Heart right ventricle (tissue), 16 donors: Measurements from ENCODE around the gene CMSS1. TPM values are rescaled to one million over a fixed set of nuclear protein-coding genes. Genes with fewer than 3 reads are reported as not detected.
A peak's percentile ranks its signal among the peaks of the same experiment; 100 is the strongest.

Experiments used
- ATAC-seq, 8 donors: fragments of 200-7000 bp; cut with Tn5 transposase; one replicate each; pipeline ENCODE4 v1.9.1; 2020; ENCODE audit warnings: mild to moderate bottlenecking in 8 of 8, moderate library complexity in 8 of 8, moderate number of reproducible peaks in 1 of 8
- DNase-seq, 2 donors: peaks; one replicate each; pipeline ENCODE4 v3.0.0-alpha.2; 2020
- H3K27ac ChIP-seq, 10 donors: fragments of 200-600 bp; sonication (generic) in 2 of 10; one replicate each; pipeline versions ENCODE4 v1.5.0 to v1.8.0; 2020 to 2022; ENCODE audit warnings: mild to moderate bottlenecking in 3 of 10
- H3K27me3 ChIP-seq, 7 donors: fragments of 200-600 bp; one replicate each; pipeline ENCODE4 v1.8.0; 2021 to 2022; ENCODE audit warnings: mild to moderate bottlenecking in 2 of 7
- H3K36me3 ChIP-seq, 9 donors: fragments of 200-600 bp; sonication (generic) in 1 of 9; one replicate each; pipeline versions ENCODE4 v1.5.0 to v1.8.0; 2020 to 2022; ENCODE audit warnings: mild to moderate bottlenecking in 2 of 9
- H3K4me1 ChIP-seq, 9 donors: fragments of 200-600 bp; sonication (generic) in 1 of 9; one replicate each; pipeline versions ENCODE4 v1.5.0 to v1.8.0; 2020 to 2022; ENCODE audit warnings: mild to moderate bottlenecking in 4 of 9
- H3K4me3 ChIP-seq, 10 donors: fragments of 200-600 bp; sonication (generic) in 2 of 10; one replicate each; pipeline versions ENCODE4 v1.5.0 to v1.8.0; 2020 to 2022; ENCODE audit warnings: mild to moderate bottlenecking in 7 of 10, moderate library complexity in 2 of 10
- H3K9me3 ChIP-seq, 11 donors: fragments of 200-600 bp in 10 of 11; sonication (generic) in 2 of 11; one replicate each; pipeline versions ENCODE4 v1.5.0 to v1.8.0; 2013 to 2022; ENCODE audit warnings: mild to moderate bottlenecking in 2 of 11, control low read depth in 1 of 11, moderate library complexity in 1 of 11
- CTCF ChIP-seq, 9 donors: fragments of 200-600 bp; sonication (generic) in 2 of 9; IDR thresholded peaks; one replicate each; pipeline versions ENCODE4 v1.5.0 to v1.8.0; 2021 to 2022; ENCODE audit warnings: antibody characterized with exemption in 9 of 9, mild to moderate bottlenecking in 5 of 9, moderate library complexity in 1 of 9
- WGBS, 2 donors: extraction: QIAGEN DNeasy Blood & Tissue Kit; methylation state at CpG; one replicate each; pipeline ENCODE4 v1.1.7; 2013; ENCODE audit warnings: inconsistent platforms in 1 of 2; 5-methylcytosine and 5-hydroxymethylcytosine counted together
- intact Hi-C, 10 donors: fragments of 100-400 bp; cut with DNase I; formaldehyde crosslinking; loops; one replicate each; pipeline versions ENCODE4 v1.11.1 to v1.14.2; 2022
- polyA plus RNA-seq, 2 donors: library from polyadenylated mRNA; stranded (reverse); fragments of 200-250 nt; gene quantifications; one replicate each; pipeline ENCODE4 v1.2.3, GENCODE V29; 2013
- total RNA-seq, 10 donors: library from RNA; stranded (reverse); fragmentation: NEBNext Ultra II Directional in 3 of 10; extraction: Animal tissue kit (Norgen Biotek cat#: 25700) in 3 of 10; gene quantifications; one replicate each; pipeline versions ENCODE4 v1.2.1 to v1.2.4, GENCODE V29; 2021 to 2023
- donor health status: Arrhythmogenic right ventricular cardiomyopathy.
- donor health status: ischemic (EF 13 %, LVEDD 7.1; RV severe dilation, severe dysfunction).
- donor health status: healthy with polysubstance abuse.
- donor health status: DM: no; HTN: yes; CAD: no.
- donor health status: DM: no; HTN: no; CAD: no.
- donor health status: ischemic (EF 25% LVEDD 6.9; RV normal size, moderate dysfunction).
- donor health status: ischemic (EF 25% LVEDD 5.7; RV mildly dilated, moderate dysfunction).
- donor health status: healthy.
- donor health status: DM: yes; HTN: yes; CAD: no.
- donor health status: Ischemic cardiomyopathy.
- donor health status: ischemic (EF 35%, LVEDD 5.7; RV mildly dilated, moderate dysfunction).
- donor health status: nonischemic (EF 11% LVEDD 7.7; RV severe dilation, severe dysfunction).
- donor health status: DM: yes; HTN: yes; CAD: no.
- donor health status: PGD.
- donor health status: ischemic (EF 29% LVEDD 5.4; RV normal size, mild dysfunction).
- donor health status: nonischemic (EF 23%, LVEDD 6.1; RV moderate dilation, normal function).

Gene CMSS1
- total and polyA plus RNA-seq, 12 donors = 24.6 to 45.4 (median 34.6) TPM

DNA sequence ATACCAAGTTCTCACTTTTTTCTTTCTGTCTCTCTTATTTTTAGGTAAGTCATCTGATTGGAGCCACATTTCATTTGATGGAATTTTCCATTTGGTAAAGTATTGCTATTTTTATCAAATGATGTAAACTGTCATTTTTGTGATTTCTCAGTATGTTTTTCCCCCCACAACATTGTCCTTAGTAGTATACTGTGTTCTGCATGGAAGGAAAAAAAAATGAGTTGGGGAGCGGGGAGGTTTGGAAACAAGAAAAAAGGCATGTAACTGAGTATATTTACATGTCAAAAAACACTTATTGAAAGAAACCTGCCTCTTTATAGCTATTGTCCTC lies 192.4 kb downstream of the CMSS1 start:
- no peak for TF ChIP-seq CTCF (IDR thresholded peaks at IDR 0.05)
- Histone ChIP-seq H3K27me3 (no peaks in the 10 kb centered on the region), H3K4me3 (no peak overlapping the region), H3K27ac (peak overlapping the region in 8 of 10 donors; percentile 1 to 83 (median 38)), H3K9me3 (peaks cover 0 to 3% (median 0%) of the 10 kb centered on the region in 11 donors), H3K4me1 (peaks cover 12 to 56% (median 53%) of the 10 kb centered on the region in 9 donors), H3K36me3 (no peaks in the 10 kb centered on the region)
- intact Hi-C loops = no loop called here
- ATAC-seq = peak in 4 of 8 donors; percentile 24 to 63 (median 40)
- 92 to 97% methylated on average over 1 of the region's 1 CpG for WGBS, 2 donors
- DNase-seq = no peak

- H3K4me1 ChIP-seq = peaks cover 0 to 24% (median 0%) of the 10 kb centered on the region in 9 donors
- H3K27me3 ChIP-seq = no peaks in the 10 kb centered on the region
- no peaks in the 10 kb centered on the region for H3K36me3 ChIP-seq
- TF ChIP-seq CTCF (IDR thresholded peaks at IDR 0.05) = no peak
- no peak overlapping the region for H3K27ac ChIP-seq
- intact Hi-C loops = no loop called here
- H3K9me3 ChIP-seq = peaks cover 0 to 8% (median 0%) of the 10 kb centered on the region in 11 donors
- no peak overlapping the region for H3K4me3 ChIP-seq
- no peak for DNase-seq
- no peak for ATAC-seq
Observed at GRCh38 chr3:100018806-100019205, 201.1 kb downstream of the CMSS1 start.

- no peak overlapping the region for H3K27ac ChIP-seq
- no peak overlapping the region for H3K4me3 ChIP-seq
- H3K4me1 ChIP-seq = peaks cover 0 to 33% (median 5%) of the 10 kb centered on the region in 9 donors
- intact Hi-C loops = no loop called here
- no peak for TF ChIP-seq CTCF (IDR thresholded peaks at IDR 0.05)
- H3K9me3 ChIP-seq = peaks cover 0 to 8% (median 0%) of the 10 kb centered on the region in 11 donors
- ATAC-seq (no peak), DNase-seq (no peak)
- no peaks in the 10 kb centered on the region for H3K27me3 ChIP-seq
- WGBS, 2 donors = 95 to 97% methylated on average over 1 of the region's 1 CpG
- no peaks in the 10 kb centered on the region for H3K36me3 ChIP-seq
Observed at GRCh38 chr3:100019719-100020118, 202.1 kb downstream of the CMSS1 start.

DNA sequence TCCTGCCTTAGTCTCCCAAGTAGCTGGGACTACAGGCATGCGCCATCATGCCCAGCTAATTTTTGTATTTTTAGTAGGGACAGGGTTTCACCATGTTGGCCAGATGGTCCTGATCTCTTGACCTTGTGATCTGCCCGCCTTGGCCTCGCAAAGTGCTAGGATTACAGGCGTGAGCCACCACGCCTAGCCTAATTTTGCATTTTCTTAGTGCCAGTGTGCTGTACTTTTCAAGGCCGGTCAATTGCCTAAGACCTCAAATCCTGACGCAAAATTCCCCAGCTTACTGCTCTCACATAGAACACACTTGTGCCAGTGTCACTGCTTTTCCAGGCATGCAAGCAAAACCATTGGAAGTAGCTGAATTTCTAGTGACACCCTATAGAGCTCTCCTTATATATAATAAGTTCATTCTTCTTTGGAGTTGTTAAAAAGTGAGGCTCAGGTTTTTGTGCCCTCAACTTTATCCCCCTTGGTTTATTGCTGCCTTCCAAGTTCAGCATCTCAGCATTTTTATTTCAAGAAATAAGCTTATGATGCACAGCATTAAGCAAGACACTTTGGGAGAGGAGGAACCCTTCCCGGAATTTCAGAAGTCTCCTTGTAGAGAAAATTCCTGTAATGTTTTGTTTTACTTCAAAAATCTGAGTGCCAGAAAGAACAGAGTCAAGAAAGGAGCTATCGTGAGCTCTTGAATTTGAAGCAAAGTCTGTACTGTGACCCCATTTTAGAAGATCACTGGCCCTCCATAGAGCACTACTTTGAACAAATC lies 203.4 kb downstream of the CMSS1 start:
- Histone ChIP-seq H3K4me3 (no peak overlapping the region), H3K36me3 (no peaks in the 10 kb centered on the region), H3K27me3 (no peaks in the 10 kb centered on the region), H3K27ac (peak overlapping the region in 2 of 10 donors; percentile 51 to 63), H3K9me3 (no peaks in the 10 kb centered on the region), H3K4me1 (peaks cover 0 to 40% (median 9%) of the 10 kb centered on the region in 9 donors)
- no peak for TF ChIP-seq CTCF (IDR thresholded peaks at IDR 0.05)
- peak in 1 of 8 donors; percentile 6 for ATAC-seq
- intact Hi-C loops = no loop called here
- no peak for DNase-seq
- 93 to 94% methylated on average over 9 of the region's 9 CpGs for WGBS, 2 donors
